H9 (cell line): ENCODE data around the gene CIT. TPM values are rescaled to one million over a fixed set of nuclear protein-coding genes. Genes with fewer than 3 reads are reported as not detected.

Source experiments
- DNase-seq: peaks from one replicate; pipeline ENCODE4 v3.0.0-alpha.2; 2017
- H2AFZ ChIP-seq: one replicate; pipeline ENCODE4 v1.6.1; 2013; ENCODE audit warnings: mild to moderate bottlenecking, low read length, control low read depth, moderate library complexity
- H2AK5ac ChIP-seq: 2 replicates; pipeline ENCODE4 v1.6.1; 2013; ENCODE audit warnings: low read length, control low read depth, mixed read lengths; ENCODE audit not compliant: insufficient read length
- H2BK120ac ChIP-seq: one replicate; pipeline ENCODE4 v1.6.1; 2013; ENCODE audit warnings: low read depth, mild to moderate bottlenecking, low read length, control low read depth, inconsistent platforms; ENCODE audit not compliant: poor library complexity, severe bottlenecking
- H2BK12ac ChIP-seq: 2 replicates; pipeline ENCODE4 v1.6.1; 2013; ENCODE audit warnings: low read length, control low read depth, mixed read lengths, low read depth; ENCODE audit not compliant: insufficient read length
- H2BK15ac ChIP-seq: 2 replicates; pipeline ENCODE4 v1.6.1; 2013; ENCODE audit warnings: low read depth, low read length, control low read depth
- H2BK20ac ChIP-seq: one replicate; pipeline ENCODE4 v1.6.1; 2013; ENCODE audit warnings: low read depth, mild to moderate bottlenecking, low read length, control low read depth, inconsistent platforms; ENCODE audit not compliant: poor library complexity, severe bottlenecking
- H2BK5ac ChIP-seq: 2 replicates; pipeline ENCODE4 v1.6.1; 2013; ENCODE audit warnings: low read length, control low read depth, mixed read lengths; ENCODE audit not compliant: insufficient read length
- H3K14ac ChIP-seq: 2 replicates; pipeline ENCODE4 v1.6.1; 2013; ENCODE audit warnings: low read length, control low read depth; ENCODE audit not compliant: insufficient read depth
- H3K18ac ChIP-seq: 2 replicates; pipeline ENCODE4 v1.6.1; 2013; ENCODE audit warnings: low read depth, mild to moderate bottlenecking, mixed read lengths, low read length, control low read depth; ENCODE audit not compliant: insufficient read length
- H3K23ac ChIP-seq: 2 replicates; pipeline ENCODE4 v1.6.1; 2013; ENCODE audit warnings: low read length, control low read depth, mixed read lengths, low read depth; ENCODE audit not compliant: insufficient read length
- H3K23me2 ChIP-seq: 2 replicates; pipeline ENCODE4 v1.6.1; 2013; ENCODE audit warnings: low read depth, mild to moderate bottlenecking, mixed read lengths, low read length, control low read depth; ENCODE audit not compliant: insufficient read length, poor library complexity, severe bottlenecking
- H3K27ac ChIP-seq: 2 replicates; pipeline ENCODE4 v1.5.1; 2013; ENCODE audit warnings: low read length, control low read depth, mixed read lengths, low read depth; ENCODE audit not compliant: insufficient read length
- H3K27me3 ChIP-seq: 2 replicates; pipeline ENCODE4 v1.6.1; 2013; ENCODE audit warnings: low read length, control low read depth, inconsistent platforms; ENCODE audit not compliant: insufficient read depth
- H3K4ac ChIP-seq: 2 replicates; pipeline ENCODE4 v1.6.1; 2013; ENCODE audit warnings: low read depth, mild to moderate bottlenecking, control low read depth, inconsistent platforms, low read length, moderate library complexity
- H3K4me1 ChIP-seq: 2 replicates; pipeline ENCODE4 v1.6.1; 2013; ENCODE audit warnings: low read length, control low read depth, inconsistent platforms; ENCODE audit not compliant: insufficient read depth
- H3K4me2 ChIP-seq: 2 replicates; pipeline ENCODE4 v1.6.1; 2013; ENCODE audit warnings: low read length, control low read depth, mixed read lengths; ENCODE audit not compliant: insufficient read length, insufficient read depth
- H3K56ac ChIP-seq: 2 replicates; pipeline ENCODE4 v1.6.1; 2013; ENCODE audit warnings: low read depth, mild to moderate bottlenecking, mixed read lengths, low read length, control low read depth; ENCODE audit not compliant: insufficient read length
- H3K79me1 ChIP-seq: 2 replicates; pipeline ENCODE4 v1.6.1; 2013; ENCODE audit warnings: low read depth, mild to moderate bottlenecking, moderate library complexity, low read length, control low read depth, inconsistent platforms; ENCODE audit not compliant: insufficient read depth, poor library complexity, severe bottlenecking
- H3K79me2 ChIP-seq: 2 replicates; pipeline ENCODE4 v1.6.1; 2013; ENCODE audit warnings: low read length, control low read depth, inconsistent platforms; ENCODE audit not compliant: insufficient read depth
- H3K9ac ChIP-seq: 2 replicates; pipeline ENCODE4 v1.6.1; 2013; ENCODE audit warnings: low read length, control low read depth, mixed read lengths; ENCODE audit not compliant: insufficient read length; ENCODE audit errors: extremely low read depth
- H3K9me3 ChIP-seq: one replicate; pipeline ENCODE4 v1.6.1; 2013; ENCODE audit warnings: low read depth, low read length, inconsistent platforms; ENCODE audit not compliant: control insufficient read depth
- H3T11ph ChIP-seq: one replicate; pipeline ENCODE4 v1.6.1; 2013; ENCODE audit warnings: mild to moderate bottlenecking, low read length, control low read depth, inconsistent platforms
- H4K20me1 ChIP-seq: one replicate; pipeline ENCODE4 v1.6.1; 2013; ENCODE audit not compliant: control insufficient read depth, insufficient read length, insufficient read depth
- H4K5ac ChIP-seq: 2 replicates; pipeline ENCODE4 v1.6.1; 2013; ENCODE audit warnings: low read depth, mild to moderate bottlenecking, mixed read lengths, low read length, control low read depth; ENCODE audit not compliant: insufficient read length
- H4K8ac ChIP-seq: replicated peaks from 2 replicates; pipeline ENCODE4 v1.6.1; 2013; ENCODE audit warnings: low read length, control low read depth, mixed read lengths, low read depth; ENCODE audit not compliant: insufficient read length
- H4K91ac ChIP-seq: 2 replicates; pipeline ENCODE4 v1.6.1; 2013; ENCODE audit warnings: low read depth, mild to moderate bottlenecking, moderate library complexity, mixed read lengths, low read length, control low read depth; ENCODE audit not compliant: insufficient read length
- H3K27ac Mint-ChIP-seq, 3 experiments: 2 replicates in 2 of 3; 3 replicates in 1 of 3; pipeline ENCODE4 v1.8.0; 2020 to 2021; ENCODE audit warnings: mixed read lengths in 3 of 3, mild to moderate bottlenecking in 1 of 3, moderate library complexity in 1 of 3
- H3K27me3 Mint-ChIP-seq: 2 replicates; pipeline ENCODE4 v1.8.0; 2021; ENCODE audit warnings: low read depth, mild to moderate bottlenecking, moderate library complexity, mixed read lengths
- H3K36me3 Mint-ChIP-seq, 3 experiments: 2 replicates in 2 of 3; 3 replicates in 1 of 3; pipeline ENCODE4 v1.8.0; 2020 to 2021; ENCODE audit warnings: low read depth in 3 of 3, mixed read lengths in 3 of 3; ENCODE audit not compliant: insufficient read depth in 1 of 3
- H3K4me1 Mint-ChIP-seq, 2 experiments: 2 replicates each; pipeline ENCODE4 v1.8.0; 2020; ENCODE audit warnings: mixed read lengths in 2 of 2
- H3K4me3 Mint-ChIP-seq, 2 experiments: 2 replicates in 1 of 2; 3 replicates in 1 of 2; pipeline ENCODE4 v1.8.0; 2020 to 2021; ENCODE audit warnings: mild to moderate bottlenecking in 2 of 2, mixed read lengths in 2 of 2, moderate library complexity in 1 of 2
- H3K9me3 Mint-ChIP-seq, 2 experiments: 2 replicates in 1 of 2; 3 replicates in 1 of 2; pipeline ENCODE4 v1.8.0; 2020; ENCODE audit warnings: mild to moderate bottlenecking in 2 of 2, mixed read lengths in 2 of 2, moderate library complexity in 1 of 2
- CTCF ChIP-seq: fragments of 200-600 bp; sonication (generic); conservative IDR thresholded peaks from 3 replicates; pipeline ENCODE4 v1.8.0; 2021; ENCODE audit warnings: antibody characterized with exemption, mild to moderate bottlenecking
- WGBS: extraction: QIAGEN DNeasy Blood & Tissue Kit; methylation state at CpG from one replicate; pipeline ENCODE4 v1.1.7; 2013; ENCODE audit warnings: missing lambda C conversion rate, low lambda C conversion rate, mixed read lengths; ENCODE audit not compliant: insufficient read length; ENCODE audit errors: extremely low coverage; 5-methylcytosine and 5-hydroxymethylcytosine counted together
- total RNA-seq: library from RNA; stranded (reverse); gene quantifications from 2 replicates; pipeline ENCODE4 v1.2.1, GENCODE V29; 2021

Gene CIT
- total RNA-seq, 1 experiment from 2014 or later = 55.3 TPM

- no peak for DNase-seq
- Mint-ChIP-seq H3K4me1 (peaks cover 17 to 33% of the 10 kb centered on the region in 2 experiments), H3K9me3 (no peaks in the 10 kb centered on the region; a peak in 1 of 5 replicates), H3K36me3 (peaks cover 30 to 63% (median 47%) of the 10 kb centered on the region in 3 experiments; a peak in 6 of 7 replicates), H3K27ac (peak overlapping the region; percentile 70 to 95 (median 93); a peak in 6 of 7 replicates), H3K4me3 (no peak overlapping the region), H3K27me3 (no peaks in the 10 kb centered on the region)
- H2BK20ac ChIP-seq = no peak overlapping the region
- no peaks in the 10 kb centered on the region for H3K23me2 ChIP-seq
- no peak overlapping the region for H2BK120ac ChIP-seq
- no peak overlapping the region for H2BK5ac ChIP-seq
- no peak overlapping the region for H4K91ac ChIP-seq
- no peak overlapping the region for H2BK15ac ChIP-seq
- H2AK5ac ChIP-seq = no peak overlapping the region
- no peak overlapping the region for H3K4ac ChIP-seq
- no peak overlapping the region for H2AFZ ChIP-seq
- H4K8ac ChIP-seq = no peak overlapping the region
- H3K4me1 ChIP-seq = no peaks in the 10 kb centered on the region
- H3K23ac ChIP-seq = no peak overlapping the region
- no CpG with 5 or more reads among the region's 9 CpGs for WGBS
- no peak overlapping the region for H3T11ph ChIP-seq
- no peaks in the 10 kb centered on the region for H3K79me1 ChIP-seq
- H3K18ac ChIP-seq = no peak overlapping the region
- TF ChIP-seq CTCF = no peak
- H3K27me3 ChIP-seq = no peaks in the 10 kb centered on the region
- no peak overlapping the region for H2BK12ac ChIP-seq
- H3K9ac ChIP-seq = no peak overlapping the region
- H3K9me3 ChIP-seq = no peaks in the 10 kb centered on the region
- no peak overlapping the region for H3K4me2 ChIP-seq
- H3K79me2 ChIP-seq = no peaks in the 10 kb centered on the region
- no peak overlapping the region for H3K56ac ChIP-seq
- H4K20me1 ChIP-seq = no peaks in the 10 kb centered on the region
- no peak overlapping the region for H3K14ac ChIP-seq
- H4K5ac ChIP-seq = no peak overlapping the region
- no peak overlapping the region for H3K27ac ChIP-seq
Observed at GRCh38 chr12:119681728-119682638, 195.1 kb downstream of the CIT start.
